GM10847 (cell line): Measurements from ENCODE around the gene COA8.

ENCODE experiments used
- POLR2A ChIP-seq: IDR thresholded peaks from 2 replicates; pipeline ENCODE4 v1.6.1; 2011; ENCODE audit not compliant: insufficient read length; ENCODE audit errors: extremely low read depth

The COA8 gene

GRCh38 chr14:103541709-103542604 lies 20.8 kb upstream of the COA8 start:
- no peak for TF ChIP-seq POLR2A

DNA sequence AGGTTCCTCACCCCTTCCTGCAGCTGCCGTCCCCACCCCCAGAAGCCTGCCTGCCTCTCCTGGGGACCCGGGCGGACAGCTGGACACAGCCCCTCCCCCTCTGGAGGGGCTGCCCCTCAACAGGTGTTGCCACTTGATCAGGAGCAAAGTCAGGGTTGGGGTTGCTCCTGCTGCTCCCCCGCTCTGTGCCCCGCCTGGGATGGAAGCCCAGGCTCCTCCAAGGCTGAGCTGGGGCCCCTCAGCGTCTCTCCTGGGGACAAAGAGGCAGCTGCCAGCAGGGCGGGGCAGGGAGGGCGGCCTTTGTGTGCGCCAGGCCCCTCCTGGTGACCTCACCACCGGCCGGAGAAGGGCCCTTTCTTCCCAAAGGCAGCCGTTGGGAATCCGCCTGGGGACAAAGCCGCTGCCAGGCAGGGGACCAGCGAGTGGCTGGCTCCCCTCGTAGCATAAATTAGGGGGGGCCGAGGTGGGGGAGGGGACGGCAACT lies 20.1 kb upstream of the COA8 start:
- no peak for TF ChIP-seq POLR2A

GRCh38 chr14:103543140-103543539 lies 19.6 kb upstream of the COA8 start:
- no peak for TF ChIP-seq POLR2A

GRCh38 chr14:103543721-103544387 lies 18.9 kb upstream of the COA8 start:
- TF ChIP-seq POLR2A = no peak

DNA sequence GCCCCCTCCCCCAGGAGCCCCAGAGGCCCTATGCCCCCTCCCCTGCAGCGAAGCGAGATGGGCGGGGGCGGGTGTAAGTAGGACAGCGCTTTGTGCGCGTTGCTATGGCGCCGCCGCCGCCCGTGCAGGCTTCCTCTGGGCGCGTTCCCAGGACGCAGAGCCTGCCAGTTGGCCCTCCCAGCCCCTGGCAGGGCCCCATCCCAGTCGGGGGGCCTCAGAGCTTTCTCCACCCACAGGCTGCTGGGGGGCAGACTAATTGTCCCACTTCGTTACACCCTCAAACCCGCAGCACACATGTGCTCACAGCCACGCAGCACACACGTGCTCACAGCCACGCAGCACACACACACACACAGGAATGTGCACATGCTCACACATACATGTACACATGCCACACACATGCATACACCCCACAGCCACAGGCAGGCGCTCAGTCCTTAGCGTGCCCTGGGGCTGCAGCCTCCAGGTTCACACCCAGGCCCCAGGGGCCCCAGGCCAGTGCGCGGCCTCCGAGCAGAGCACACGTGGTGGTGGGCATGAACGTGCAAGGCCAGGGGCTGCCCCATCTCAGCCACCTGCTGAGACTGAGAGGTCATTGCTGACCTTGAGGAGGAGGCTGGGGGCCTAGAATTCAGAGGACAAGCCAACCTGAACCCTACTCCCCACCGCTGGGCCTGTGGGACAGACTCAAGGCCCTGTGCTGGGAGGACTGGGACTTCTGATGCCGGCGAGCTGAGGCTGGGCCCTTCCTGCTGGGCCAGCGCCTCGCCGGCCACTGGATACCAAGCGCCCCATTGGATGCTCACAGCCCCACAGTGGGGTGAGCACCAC lies 18.2 kb upstream of the COA8 start:
- TF ChIP-seq POLR2A = no peak

DNA sequence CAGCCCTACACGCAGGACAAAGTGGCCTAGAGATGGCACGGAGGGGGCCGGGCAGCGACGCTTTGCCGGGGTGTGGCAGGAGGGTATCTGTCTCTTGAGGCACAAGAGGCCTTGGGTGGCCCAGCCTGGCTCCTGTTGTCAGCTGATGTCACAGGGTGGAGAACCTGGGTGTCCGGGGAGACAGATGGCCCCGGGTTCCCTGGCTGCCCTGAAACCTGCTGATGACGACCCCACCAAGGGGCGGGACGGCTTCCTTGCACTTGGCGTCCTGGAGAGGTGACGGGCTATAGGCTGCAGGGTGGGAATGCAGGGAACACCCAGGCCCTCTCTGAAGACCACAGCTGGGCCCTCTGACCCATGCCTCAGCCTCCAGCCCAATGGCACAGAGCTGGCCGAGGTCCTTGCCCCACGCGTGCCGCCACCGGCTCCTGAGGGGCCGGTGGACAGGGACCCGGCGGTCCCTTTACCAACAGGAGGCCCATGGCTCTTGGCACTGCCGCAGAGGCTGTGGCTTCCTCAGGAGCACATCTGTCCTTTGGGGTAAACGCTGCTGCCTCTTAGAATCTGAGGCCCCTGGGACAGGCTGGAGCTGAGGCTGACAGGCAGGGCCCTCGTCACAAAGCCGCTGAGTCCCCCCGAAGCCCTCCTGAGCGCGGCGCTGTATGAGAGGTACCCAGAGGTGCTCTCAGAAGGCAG lies 17.4 kb upstream of the COA8 start:
- TF ChIP-seq POLR2A = no peak

- no peak for TF ChIP-seq POLR2A
Measured at GRCh38 chr14:103545915-103546651, 16.7 kb upstream of the COA8 start.

GRCh38 chr14:103546652-103547454 lies 15.9 kb upstream of the COA8 start:
- no peak for TF ChIP-seq POLR2A

DNA sequence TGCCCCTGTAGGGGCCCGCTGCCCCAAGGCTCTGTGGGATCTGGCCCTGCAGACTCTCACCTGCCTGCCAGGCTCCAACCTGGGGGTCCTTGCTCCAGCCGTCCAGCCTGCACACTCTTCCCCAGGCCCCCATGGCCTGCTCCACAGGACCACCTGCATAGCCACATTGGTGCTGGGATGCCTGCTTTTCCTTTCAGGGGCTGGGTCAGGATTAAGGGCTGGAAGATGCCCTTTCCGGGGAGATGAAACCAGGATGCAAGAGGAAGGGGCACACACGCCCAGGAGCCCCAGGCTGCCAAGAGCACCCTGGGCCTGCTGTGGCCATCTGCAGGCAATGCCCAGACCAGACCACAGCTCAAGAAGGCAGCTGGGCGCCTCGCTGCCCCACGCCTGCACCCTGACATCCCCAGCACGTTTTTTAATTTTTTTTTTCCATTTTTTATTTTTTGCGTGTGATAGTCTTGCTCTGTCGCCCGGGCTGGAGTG lies 15.3 kb upstream of the COA8 start:
- TF ChIP-seq POLR2A = no peak

DNA sequence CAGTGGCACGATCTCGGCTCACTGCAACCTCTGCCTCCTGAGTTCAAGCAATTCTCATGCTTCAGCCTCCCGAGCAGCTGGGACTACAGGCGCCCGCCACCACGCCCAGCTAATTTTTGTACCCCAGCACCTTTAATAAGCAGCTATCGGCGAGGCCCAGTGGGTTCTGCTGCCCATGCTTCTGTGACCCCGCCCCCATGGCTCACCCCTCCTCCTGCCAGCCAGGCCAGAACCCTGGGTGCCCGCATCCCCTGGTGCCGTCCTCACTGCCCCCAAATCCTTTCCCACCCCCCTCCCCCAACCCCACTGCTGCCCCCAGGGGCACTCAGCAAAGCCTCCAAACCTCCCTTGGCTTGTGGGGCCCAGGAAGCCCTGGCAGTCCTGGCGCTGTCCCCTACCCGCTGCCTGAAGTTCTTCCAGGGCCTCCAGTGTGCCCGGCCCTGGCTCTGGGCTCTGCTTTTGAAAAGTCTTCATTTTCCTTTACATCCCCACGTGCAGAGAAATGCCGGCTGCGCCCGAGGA lies 14.8 kb upstream of the COA8 start:
- no peak for TF ChIP-seq POLR2A

- TF ChIP-seq POLR2A = no peak
Measured at GRCh38 chr14:103548463-103549351, 14.1 kb upstream of the COA8 start.

- no peak for TF ChIP-seq POLR2A
Measured at GRCh38 chr14:103549361-103550311, 13.1 kb upstream of the COA8 start.
